HepG2 (cell line): ENCODE measurements around the gene LAMB2. TPM values are rescaled to one million over a fixed set of nuclear protein-coding genes. Genes with fewer than 3 reads are reported as not detected.

Experiments used
- AGO2 ChIP-seq: fragments of 200-400 bp; formaldehyde crosslinking; optimal IDR thresholded peaks from 2 replicates; pipeline ENCODE3; 2017; ENCODE audit warnings: mild to moderate bottlenecking, low read depth, low read length, moderate library complexity
- DNMT3B ChIP-seq: conservative IDR thresholded peaks from 2 replicates; pipeline ENCODE4 v1.6.1; 2016; ENCODE audit warnings: missing biosample characterization, control low read depth
- DR1 ChIP-seq: sonication (generic); formaldehyde crosslinking; IDR thresholded peaks from 2 replicates; pipeline ENCODE4 v1.8.0; 2021; ENCODE audit warnings: mild to moderate bottlenecking, missing genetic modification reagents, inconsistent platforms
- HIVEP1 ChIP-seq: sonication (generic); formaldehyde crosslinking; IDR thresholded peaks from 2 replicates; pipeline ENCODE4 v1.4.0; 2020; ENCODE audit warnings: mild to moderate bottlenecking, missing genetic modification reagents
- IRF9 ChIP-seq: sonication (generic); formaldehyde crosslinking; IDR thresholded peaks from 2 replicates; pipeline ENCODE4 v1.8.0; 2022; ENCODE audit warnings: missing genetic modification reagents, mild to moderate bottlenecking, borderline replicate concordance
- KDM3A ChIP-seq: IDR thresholded peaks from 2 replicates; pipeline ENCODE4 v1.6.1; 2018; ENCODE audit warnings: low read depth, missing compliant biosample characterization
- MED13 ChIP-seq: sonication (generic); formaldehyde crosslinking; IDR thresholded peaks from 2 replicates; pipeline ENCODE4 v1.5.0; 2020; ENCODE audit warnings: missing genetic modification reagents
- RFX5 ChIP-seq: IDR thresholded peaks from 2 replicates; pipeline ENCODE4 v1.6.1; 2011; ENCODE audit warnings: low read depth, low read length, improper control_type of control experiment
- TOE1 ChIP-seq: sonication (generic); formaldehyde crosslinking; IDR thresholded peaks from 2 replicates; pipeline ENCODE4 v1.4.0; 2020; ENCODE audit warnings: mild to moderate bottlenecking, missing genetic modification reagents
- ZNF225 ChIP-seq: sonication (generic); formaldehyde crosslinking; IDR thresholded peaks from 2 replicates; pipeline ENCODE4 v1.4.0; 2020; ENCODE audit warnings: mild to moderate bottlenecking, missing genetic modification reagents
- ZNF34 ChIP-seq: sonication (generic); formaldehyde crosslinking; IDR thresholded peaks from 2 replicates; pipeline ENCODE4 v1.4.0; 2020; ENCODE audit warnings: mild to moderate bottlenecking, missing genetic modification reagents, borderline replicate concordance
- ZNF660 ChIP-seq: sonication (generic); formaldehyde crosslinking; IDR thresholded peaks from 2 replicates; pipeline ENCODE4 v1.5.1; 2020; ENCODE audit warnings: mild to moderate bottlenecking, low read depth, missing genetic modification reagents, borderline replicate concordance
- ZZZ3 ChIP-seq: sonication (generic); formaldehyde crosslinking; IDR thresholded peaks from 2 replicates; pipeline ENCODE4 v1.4.0; 2020; ENCODE audit warnings: missing genetic modification reagents, mild to moderate bottlenecking, borderline replicate concordance
- polyA plus RNA-seq, 8 experiments: library from polyadenylated mRNA; depleted of rRNA in 3 of 8; stranded (reverse) in 7 of 8; unstranded in 1 of 8; fragments of >200 nt; fragmentation: Illumina TruSeq in 4 of 8; extraction: Trizol in 4 of 8; gene quantifications; 2 replicates each; pipeline versions ENCODE4 v1.2.1 to v1.2.3, GENCODE V29; 2011 to 2016; ENCODE audit warnings: low read depth in 4 of 8, missing spikeins in 1 of 8, mixed read lengths in 1 of 8; ENCODE audit not compliant: insufficient read depth in 1 of 8
- total RNA-seq, 5 experiments: library from RNA; depleted of rRNA; stranded (reverse); fragments of >200 nt; fragmentation: Illumina TruSeq; extraction: Trizol; gene quantifications; 2 replicates each; pipeline ENCODE4 v1.2.3, GENCODE V29; 2016; ENCODE audit warnings: low read depth in 1 of 5
- TF ChIP-seq, protein P1 (sequence below): sonication (generic); formaldehyde crosslinking; IDR thresholded peaks from 2 replicates; pipeline ENCODE4 v1.4.0; 2020; ENCODE audit warnings: mild to moderate bottlenecking, missing genetic modification reagents
- TF ChIP-seq, protein P2 (sequence below): sonication (generic); formaldehyde crosslinking; IDR thresholded peaks from 2 replicates; pipeline ENCODE4 v1.5.1; 2020; ENCODE audit warnings: missing genetic modification reagents, mild to moderate bottlenecking, borderline replicate concordance

Gene LAMB2
- total and polyA plus RNA-seq, 2 of the 13 experiments (the other 11 are each of a cell fraction or from before 2014, with no cell fraction given), result 208 to 443 TPM

GRCh38 chr3:49104427-49105291 is 28.2 kb downstream of the LAMB2 start, which contains the start of gene QARS1 (continued):
- TF ChIP-seq TOE1 (CRISPR knock-in tag) (no peak; the same call in 1 of the 2 replicates), KDM3A (CRISPR knock-in tag) (peak; percentile 50; the same call in 1 of the 2 replicates), DNMT3B (CRISPR knock-in tag) (peak; percentile 55; the same call in 1 of the 2 replicates), ZZZ3 (CRISPR knock-in tag) (peak; percentile 52; the same call in 1 of the 2 replicates), DR1 (CRISPR knock-in tag) (peak; percentile 60; the same call in 1 of the 2 replicates), RFX5 (peak; percentile 24; the same call in 1 of the 2 replicates), ZNF660 (CRISPR knock-in tag) (no peak), ZNF225 (CRISPR knock-in tag) (no peak; the same call in 1 of the 2 replicates), AGO2 (peak; percentile 76), IRF9 (CRISPR knock-in tag) (peak; percentile 38; the same call in 1 of the 2 replicates), ZNF34 (CRISPR knock-in tag) (0 out of 2 replicates have a peak, but pooled peaks have one; percentile 42), MED13 (no peak), HIVEP1 (CRISPR knock-in tag) (peak; percentile 75)
- TF ChIP-seq, protein P1, sequence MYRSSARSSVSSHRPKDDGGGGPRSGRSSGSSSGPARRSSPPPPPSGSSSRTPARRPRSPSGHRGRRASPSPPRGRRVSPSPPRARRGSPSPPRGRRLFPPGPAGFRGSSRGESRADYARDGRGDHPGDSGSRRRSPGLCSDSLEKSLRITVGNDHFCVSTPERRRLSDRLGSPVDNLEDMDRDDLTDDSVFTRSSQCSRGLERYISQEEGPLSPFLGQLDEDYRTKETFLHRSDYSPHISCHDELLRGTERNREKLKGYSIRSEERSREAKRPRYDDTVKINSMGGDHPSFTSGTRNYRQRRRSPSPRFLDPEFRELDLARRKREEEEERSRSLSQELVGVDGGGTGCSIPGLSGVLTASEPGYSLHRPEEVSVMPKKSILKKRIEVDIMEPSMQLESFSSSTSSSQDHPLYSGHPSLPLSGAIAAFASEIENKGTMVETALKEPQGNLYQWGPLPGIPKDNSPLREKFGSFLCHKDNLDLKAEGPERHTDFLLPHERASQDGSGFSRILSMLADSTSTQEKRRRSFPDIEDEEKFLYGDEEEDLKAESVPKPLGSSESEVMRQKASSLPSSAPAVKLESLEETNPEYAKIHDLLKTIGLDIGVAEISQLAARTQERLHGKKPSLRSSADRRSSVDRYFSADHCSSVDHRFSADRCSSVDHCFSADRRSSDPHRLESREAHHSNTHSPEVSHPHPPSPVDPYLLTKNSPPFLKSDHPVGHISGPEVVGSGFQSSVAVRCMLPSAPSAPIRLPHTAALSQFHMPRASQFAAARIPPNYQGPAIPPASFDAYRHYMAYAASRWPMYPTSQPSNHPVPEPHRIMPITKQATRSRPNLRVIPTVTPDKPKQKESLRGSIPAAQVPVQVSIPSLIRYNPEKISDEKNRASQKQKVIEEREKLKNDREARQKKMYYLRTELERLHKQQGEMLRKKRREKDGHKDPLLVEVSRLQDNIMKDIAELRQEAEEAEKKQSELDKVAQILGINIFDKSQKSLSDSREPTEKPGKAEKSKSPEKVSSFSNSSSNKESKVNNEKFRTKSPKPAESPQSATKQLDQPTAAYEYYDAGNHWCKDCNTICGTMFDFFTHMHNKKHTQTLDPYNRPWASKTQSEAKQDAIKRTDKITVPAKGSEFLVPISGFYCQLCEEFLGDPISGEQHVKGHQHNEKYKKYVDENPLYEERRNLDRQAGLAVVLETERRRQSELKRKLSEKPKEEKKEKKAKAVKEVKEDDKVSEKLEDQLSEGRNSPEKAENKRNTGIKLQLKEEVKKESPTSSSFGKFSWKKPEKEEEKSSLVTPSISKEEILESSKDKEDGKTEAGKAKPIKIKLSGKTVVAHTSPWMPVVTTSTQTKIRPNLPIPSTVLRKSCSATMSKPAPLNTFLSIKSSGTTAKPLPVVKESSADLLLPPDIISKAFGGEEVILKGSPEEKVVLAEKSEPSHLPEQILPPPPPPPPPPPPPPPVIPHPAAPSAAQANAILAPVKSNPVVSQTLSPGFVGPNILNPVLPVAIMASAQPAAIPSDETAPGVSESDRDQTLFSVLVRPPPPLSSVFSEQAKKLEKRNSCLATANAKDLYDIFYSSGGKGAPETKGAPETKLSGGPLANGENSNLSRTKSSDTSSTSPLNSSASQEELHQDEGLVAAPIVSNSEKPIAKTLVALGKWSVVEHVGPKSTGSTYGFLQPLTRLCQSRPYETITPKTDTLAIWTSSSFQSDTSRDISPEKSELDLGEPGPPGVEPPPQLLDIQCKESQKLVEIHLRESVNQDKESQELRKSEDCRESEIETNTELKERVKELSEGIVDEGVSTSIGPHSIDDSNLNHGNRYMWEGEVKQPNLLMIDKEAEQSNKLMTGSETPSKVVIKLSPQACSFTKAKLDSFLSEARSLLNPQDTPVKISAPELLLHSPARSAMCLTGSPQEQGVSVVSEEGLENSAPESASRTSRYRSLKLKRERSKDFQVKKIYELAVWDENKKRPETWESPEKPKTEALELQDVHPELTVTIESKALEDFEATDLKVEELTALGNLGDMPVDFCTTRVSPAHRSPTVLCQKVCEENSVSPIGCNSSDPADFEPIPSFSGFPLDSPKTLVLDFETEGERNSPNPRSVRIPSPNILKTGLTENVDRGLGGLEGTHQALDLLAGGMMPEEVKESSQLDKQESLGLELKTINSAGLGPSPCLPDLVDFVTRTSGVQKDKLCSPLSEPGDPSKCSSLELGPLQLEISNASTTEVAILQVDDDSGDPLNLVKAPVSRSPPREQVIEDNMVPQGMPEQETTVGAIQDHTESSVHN (CRISPR knock-in tag), result 0 out of 2 replicates have a peak, but pooled peaks have one; percentile 33
- TF ChIP-seq, protein P2, sequence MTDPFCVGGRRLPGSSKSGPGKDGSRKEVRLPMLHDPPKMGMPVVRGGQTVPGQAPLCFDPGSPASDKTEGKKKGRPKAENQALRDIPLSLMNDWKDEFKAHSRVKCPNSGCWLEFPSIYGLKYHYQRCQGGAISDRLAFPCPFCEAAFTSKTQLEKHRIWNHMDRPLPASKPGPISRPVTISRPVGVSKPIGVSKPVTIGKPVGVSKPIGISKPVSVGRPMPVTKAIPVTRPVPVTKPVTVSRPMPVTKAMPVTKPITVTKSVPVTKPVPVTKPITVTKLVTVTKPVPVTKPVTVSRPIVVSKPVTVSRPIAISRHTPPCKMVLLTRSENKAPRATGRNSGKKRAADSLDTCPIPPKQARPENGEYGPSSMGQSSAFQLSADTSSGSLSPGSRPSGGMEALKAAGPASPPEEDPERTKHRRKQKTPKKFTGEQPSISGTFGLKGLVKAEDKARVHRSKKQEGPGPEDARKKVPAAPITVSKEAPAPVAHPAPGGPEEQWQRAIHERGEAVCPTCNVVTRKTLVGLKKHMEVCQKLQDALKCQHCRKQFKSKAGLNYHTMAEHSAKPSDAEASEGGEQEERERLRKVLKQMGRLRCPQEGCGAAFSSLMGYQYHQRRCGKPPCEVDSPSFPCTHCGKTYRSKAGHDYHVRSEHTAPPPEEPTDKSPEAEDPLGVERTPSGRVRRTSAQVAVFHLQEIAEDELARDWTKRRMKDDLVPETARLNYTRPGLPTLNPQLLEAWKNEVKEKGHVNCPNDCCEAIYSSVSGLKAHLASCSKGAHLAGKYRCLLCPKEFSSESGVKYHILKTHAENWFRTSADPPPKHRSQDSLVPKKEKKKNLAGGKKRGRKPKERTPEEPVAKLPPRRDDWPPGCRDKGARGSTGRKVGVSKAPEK (CRISPR knock-in tag), result no peak
